ENCODE results near the gene KCMF1. TPM values are rescaled to one million over a fixed set of nuclear protein-coding genes. Genes with fewer than 3 reads are reported as not detected.

The KCMF1 gene
- total and polyA plus RNA-seq, 2 donors = 39.7 to 42.7 TPM

GRCh38 chr2:85077859-85078419 lies 107.0 kb downstream of the KCMF1 start:
- Histone ChIP-seq H3K27ac (ENCODE audit: low read depth) (no peak overlapping the region), H3K4me1 (ENCODE audit: insufficient read depth) (no peaks in the 10 kb centered on the region), H3K36me3 (ENCODE audit: insufficient read depth) (no peaks in the 10 kb centered on the region), H3K4me3 (ENCODE audit: low read depth, low read length) (no peak overlapping the region)
- WGBS = 84% methylated on average over 5 of the region's 5 CpGs
- DNase-seq (ENCODE audit: extremely low spot score) = no peak

- Histone ChIP-seq H3K4me1 (ENCODE audit: insufficient read depth) (no peaks in the 10 kb centered on the region), H3K4me3 (ENCODE audit: low read depth, low read length) (no peak overlapping the region), H3K36me3 (ENCODE audit: insufficient read depth) (no peaks in the 10 kb centered on the region), H3K27ac (ENCODE audit: low read depth) (no peak overlapping the region)
- 91% methylated on average over 5 of the region's 5 CpGs for WGBS
- no peak for DNase-seq (ENCODE audit: extremely low spot score)
Observed at GRCh38 chr2:85078536-85078935, 107.6 kb downstream of the KCMF1 start.

DNA sequence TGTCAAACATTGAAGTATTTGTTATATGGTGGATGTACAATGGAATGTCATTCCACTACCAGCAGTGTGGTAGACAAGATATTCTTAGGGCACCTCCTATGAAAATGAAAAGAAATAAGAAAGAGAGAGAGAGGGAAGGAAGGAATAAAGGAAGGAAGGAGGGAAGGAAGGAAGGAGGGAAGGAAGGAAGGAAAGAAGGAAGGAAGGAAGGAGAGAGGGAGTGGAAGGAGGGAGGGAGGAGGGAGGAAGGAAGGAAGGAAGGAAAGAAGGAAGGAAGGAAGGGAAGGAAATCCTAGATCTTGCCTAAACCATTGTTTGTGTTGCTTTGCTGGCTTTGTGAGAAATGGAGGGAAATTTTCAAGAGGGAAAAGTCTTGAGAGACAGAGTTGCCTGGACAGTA lies 112.1 kb downstream of the KCMF1 start:
- no peaks in the 10 kb centered on the region for H3K4me1 ChIP-seq (ENCODE audit: insufficient read depth)
- no peak for DNase-seq (ENCODE audit: extremely low spot score)

GRCh38 chr2:85085563-85085962 lies 114.6 kb downstream of the KCMF1 start:
- no peak for DNase-seq (ENCODE audit: extremely low spot score)
- Histone ChIP-seq H3K4me1 (ENCODE audit: insufficient read depth) (no peaks in the 10 kb centered on the region), H3K4me3 (ENCODE audit: low read depth, low read length) (no peak overlapping the region), H3K27ac (ENCODE audit: low read depth) (no peak overlapping the region), H3K36me3 (ENCODE audit: insufficient read depth) (no peaks in the 10 kb centered on the region)
- WGBS = 65% methylated on average over 3 of the region's 3 CpGs

More for the DNA sequence above, 112.1 kb downstream of the KCMF1 start:
- H3K27ac ChIP-seq (ENCODE audit: low read depth) = no peak overlapping the region
- no peak overlapping the region for H3K4me3 ChIP-seq (ENCODE audit: low read depth, low read length)
- H3K36me3 ChIP-seq (ENCODE audit: insufficient read depth) = no peaks in the 10 kb centered on the region

GRCh38 chr2:85087541-85087940 lies 116.6 kb downstream of the KCMF1 start:
- H3K4me3 ChIP-seq (ENCODE audit: low read depth, low read length) = no peak overlapping the region
- H3K4me1 ChIP-seq (ENCODE audit: insufficient read depth) = no peaks in the 10 kb centered on the region
- DNase-seq (ENCODE audit: extremely low spot score) = no peak
- no peaks in the 10 kb centered on the region for H3K36me3 ChIP-seq (ENCODE audit: insufficient read depth)
- H3K27ac ChIP-seq (ENCODE audit: low read depth) = no peak overlapping the region
- WGBS = 82% methylated on average over 5 of the region's 5 CpGs

DNA sequence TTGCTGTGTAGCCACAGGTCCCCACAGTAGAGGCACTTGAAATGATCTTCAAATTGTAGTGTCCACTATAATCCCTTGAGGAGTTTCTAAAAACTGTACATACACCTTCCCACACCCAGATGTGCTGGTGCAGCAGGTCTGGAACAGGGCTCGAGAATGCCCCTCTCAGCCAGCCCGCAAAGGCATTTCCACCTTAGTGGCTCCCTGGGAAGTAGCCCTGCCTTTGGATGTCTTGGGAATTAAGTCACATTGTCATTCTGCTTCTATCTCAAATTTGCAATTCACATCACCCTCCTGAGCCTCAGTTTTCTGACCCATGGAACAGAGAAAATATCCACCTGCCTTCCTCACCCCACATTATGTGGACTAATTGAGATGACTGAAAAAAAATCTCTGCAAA lies 118.0 kb downstream of the KCMF1 start:
- 88% methylated on average over 2 of the region's 2 CpGs for WGBS

GRCh38 chr2:85089585-85089984 lies 118.6 kb downstream of the KCMF1 start:
- Histone ChIP-seq H3K4me1 (ENCODE audit: insufficient read depth) (no peaks in the 10 kb centered on the region), H3K36me3 (ENCODE audit: insufficient read depth) (no peaks in the 10 kb centered on the region), H3K27ac (ENCODE audit: low read depth) (no peak overlapping the region), H3K4me3 (ENCODE audit: low read depth, low read length) (no peak overlapping the region)
- no peak for DNase-seq (ENCODE audit: extremely low spot score)
- 34% methylated on average over 6 of the region's 6 CpGs for WGBS

More for the DNA sequence above, 118.0 kb downstream of the KCMF1 start:
- no peak overlapping the region for H3K4me3 ChIP-seq (ENCODE audit: low read depth, low read length)
- no peak overlapping the region for H3K27ac ChIP-seq (ENCODE audit: low read depth)
- no peaks in the 10 kb centered on the region for H3K4me1 ChIP-seq (ENCODE audit: insufficient read depth)
- no peak for DNase-seq (ENCODE audit: extremely low spot score)
- H3K36me3 ChIP-seq (ENCODE audit: insufficient read depth) = no peaks in the 10 kb centered on the region

GRCh38 chr2:85091838-85092237 lies 120.9 kb downstream of the KCMF1 start:
- Histone ChIP-seq H3K27ac (ENCODE audit: low read depth) (no peak overlapping the region), H3K4me3 (ENCODE audit: low read depth, low read length) (no peak overlapping the region), H3K36me3 (ENCODE audit: insufficient read depth) (no peaks in the 10 kb centered on the region), H3K4me1 (ENCODE audit: insufficient read depth) (no peaks in the 10 kb centered on the region)
- WGBS = 85% methylated on average over 2 of the region's 2 CpGs
- DNase-seq (ENCODE audit: extremely low spot score) = no peak

GRCh38 chr2:85095094-85095493 lies 124.1 kb downstream of the KCMF1 start:
- no peak overlapping the region for H3K4me3 ChIP-seq (ENCODE audit: low read depth, low read length)
- H3K27ac ChIP-seq (ENCODE audit: low read depth) = no peak overlapping the region
- 84% methylated on average over 2 of the region's 2 CpGs for WGBS
- H3K36me3 ChIP-seq (ENCODE audit: insufficient read depth) = no peaks in the 10 kb centered on the region
- DNase-seq (ENCODE audit: extremely low spot score) = no peak
- no peaks in the 10 kb centered on the region for H3K4me1 ChIP-seq (ENCODE audit: insufficient read depth)

DNA sequence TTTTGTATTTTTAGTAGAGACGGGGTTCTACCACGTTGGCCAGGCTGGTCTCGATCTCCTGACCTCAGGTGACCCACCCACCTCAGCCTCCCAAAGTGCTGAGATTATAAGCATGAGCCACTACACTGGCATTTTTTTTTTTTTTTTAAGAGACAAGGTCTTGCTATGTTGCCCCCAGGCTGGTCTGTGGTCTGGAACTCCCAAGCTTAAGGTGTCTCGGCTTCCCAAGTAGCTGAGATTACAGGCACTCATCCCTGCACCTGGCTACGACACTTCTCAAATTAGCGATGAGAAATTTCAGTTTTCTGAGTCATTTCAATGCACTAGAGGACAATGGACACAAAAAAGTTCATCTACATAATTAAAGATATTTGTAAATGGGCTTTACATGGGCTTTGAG lies 125.7 kb downstream of the KCMF1 start:
- Histone ChIP-seq H3K4me3 (ENCODE audit: low read depth, low read length) (no peak overlapping the region), H3K27ac (ENCODE audit: low read depth) (no peak overlapping the region), H3K4me1 (ENCODE audit: insufficient read depth) (no peaks in the 10 kb centered on the region), H3K36me3 (ENCODE audit: insufficient read depth) (no peaks in the 10 kb centered on the region)
- no peak for DNase-seq (ENCODE audit: extremely low spot score)
- WGBS = 85% methylated on average over 6 of the region's 6 CpGs

DNA sequence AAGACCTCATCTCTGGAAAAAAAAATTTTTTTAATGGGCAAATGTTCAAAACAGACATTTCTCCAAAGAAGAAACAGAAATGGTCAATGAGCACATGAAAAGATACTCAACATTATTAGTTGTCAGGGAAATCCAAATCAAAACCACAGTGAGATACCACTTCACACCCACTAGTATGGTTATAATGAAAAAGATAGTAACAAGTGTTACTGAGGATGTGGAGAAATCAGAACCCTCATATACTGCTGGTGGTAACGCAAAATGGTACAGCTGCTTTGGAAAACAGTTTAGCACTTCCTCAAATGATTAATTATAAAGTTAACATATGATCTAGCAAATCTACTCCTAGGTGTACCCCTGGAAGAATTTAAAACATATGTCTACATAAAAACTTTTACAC lies 133.3 kb downstream of the KCMF1 start:
- 80% methylated on average over 1 of the region's 1 CpG for WGBS
- H3K27ac ChIP-seq (ENCODE audit: low read depth) = no peak overlapping the region
- H3K4me3 ChIP-seq (ENCODE audit: low read depth, low read length) = no peak overlapping the region
- DNase-seq (ENCODE audit: extremely low spot score) = no peak
- H3K4me1 ChIP-seq (ENCODE audit: insufficient read depth) = no peaks in the 10 kb centered on the region
- no peaks in the 10 kb centered on the region for H3K36me3 ChIP-seq (ENCODE audit: insufficient read depth)

GRCh38 chr2:85106489-85107180 lies 135.7 kb downstream of the KCMF1 start:
- H3K4me3 ChIP-seq (ENCODE audit: low read depth, low read length) = no peak overlapping the region
- H3K27ac ChIP-seq (ENCODE audit: low read depth) = no peak overlapping the region
- H3K36me3 ChIP-seq (ENCODE audit: insufficient read depth) = no peaks in the 10 kb centered on the region
- WGBS = 40% methylated on average over 8 of the region's 8 CpGs
- no peak for DNase-seq (ENCODE audit: extremely low spot score)
- no peaks in the 10 kb centered on the region for H3K4me1 ChIP-seq (ENCODE audit: insufficient read depth)

Measured in urinary bladder (tissue), 4 donors.